ENCODE results near the gene ZSCAN30.

- TF ChIP-seq CTCF (IDR thresholded peaks at IDR 0.05) (peak in 1 of 4 experiments; percentile 10), POLR2A (IDR thresholded peaks at IDR 0.05) (peak; percentile 94), POLR2AphosphoS5 (IDR thresholded peaks at IDR 0.05) (peak; percentile 99)
Measured at GRCh38 chr18:35240664-35241447, 49.2 kb downstream of the ZSCAN30 start, which contains the start of gene ZNF397.

Data from gastroesophageal sphincter (tissue), 3 donors.